ENCODE measurements around the gene FSTL5.

Gene FSTL5

DNA sequence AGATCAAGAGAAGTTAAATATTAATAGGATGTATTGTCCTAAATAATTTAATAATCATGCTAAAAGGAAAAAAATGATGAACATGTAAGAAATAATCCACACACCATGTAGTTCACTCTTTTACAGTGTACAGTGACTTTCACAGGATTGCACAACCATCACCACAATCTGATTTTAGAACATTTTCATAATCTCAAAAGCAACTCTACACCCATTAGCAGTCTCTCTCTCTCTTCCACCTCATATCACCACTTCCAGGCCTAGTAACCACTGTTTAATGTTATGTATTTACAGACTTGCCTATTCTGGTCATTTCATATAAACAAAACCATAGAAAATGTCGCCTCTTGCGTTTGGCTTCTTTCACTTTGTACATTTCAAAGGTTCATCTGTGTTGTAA is 153.4 kb downstream of the FSTL5 start:
- no peaks in the 10 kb centered on the region for H3K27me3 ChIP-seq (ENCODE audit: insufficient read depth, low read length, poor library complexity)
- no peaks in the 10 kb centered on the region for H3K36me3 ChIP-seq (ENCODE audit: insufficient read depth, low read length)
- TF ChIP-seq, protein P1, sequence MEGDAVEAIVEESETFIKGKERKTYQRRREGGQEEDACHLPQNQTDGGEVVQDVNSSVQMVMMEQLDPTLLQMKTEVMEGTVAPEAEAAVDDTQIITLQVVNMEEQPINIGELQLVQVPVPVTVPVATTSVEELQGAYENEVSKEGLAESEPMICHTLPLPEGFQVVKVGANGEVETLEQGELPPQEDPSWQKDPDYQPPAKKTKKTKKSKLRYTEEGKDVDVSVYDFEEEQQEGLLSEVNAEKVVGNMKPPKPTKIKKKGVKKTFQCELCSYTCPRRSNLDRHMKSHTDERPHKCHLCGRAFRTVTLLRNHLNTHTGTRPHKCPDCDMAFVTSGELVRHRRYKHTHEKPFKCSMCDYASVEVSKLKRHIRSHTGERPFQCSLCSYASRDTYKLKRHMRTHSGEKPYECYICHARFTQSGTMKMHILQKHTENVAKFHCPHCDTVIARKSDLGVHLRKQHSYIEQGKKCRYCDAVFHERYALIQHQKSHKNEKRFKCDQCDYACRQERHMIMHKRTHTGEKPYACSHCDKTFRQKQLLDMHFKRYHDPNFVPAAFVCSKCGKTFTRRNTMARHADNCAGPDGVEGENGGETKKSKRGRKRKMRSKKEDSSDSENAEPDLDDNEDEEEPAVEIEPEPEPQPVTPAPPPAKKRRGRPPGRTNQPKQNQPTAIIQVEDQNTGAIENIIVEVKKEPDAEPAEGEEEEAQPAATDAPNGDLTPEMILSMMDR (IDR thresholded peaks at IDR 0.05; ENCODE audit: borderline replicate concordance, extremely low read depth, low read length, poor library complexity, severe bottlenecking), result no peak
- no peak for TF ChIP-seq EZH2 (IDR thresholded peaks at IDR 0.05; ENCODE audit: borderline replicate concordance, low read depth, low read length, severe bottlenecking)
- no peaks in the 10 kb centered on the region for H4K20me1 ChIP-seq (ENCODE audit: insufficient read depth, low read length)
- no peak overlapping the region for H3K4me2 ChIP-seq (ENCODE audit: insufficient read depth, low read length)
- H3K27ac ChIP-seq (ENCODE audit: low read length), result no peak overlapping the region
- H3K79me2 ChIP-seq (ENCODE audit: insufficient read depth, low read length), result no peaks in the 10 kb centered on the region
- DNase-seq (no peak), ATAC-seq (ENCODE audit: insufficient read depth, low read depth) (no peak)
- no peak overlapping the region for H3K4me3 ChIP-seq (ENCODE audit: low read depth in 1 of 2, low read length in 2 of 2)
- H3K9me3 ChIP-seq (ENCODE audit: insufficient read depth, low read length, severe bottlenecking), result no peaks in the 10 kb centered on the region
- H3K4me1 ChIP-seq (ENCODE audit: insufficient read depth, low read length), result no peaks in the 10 kb centered on the region
- no peak overlapping the region for H3K9ac ChIP-seq (ENCODE audit: low read depth, low read length)
- H2AFZ ChIP-seq (ENCODE audit: low read depth, low read length), result no peak overlapping the region

DNA sequence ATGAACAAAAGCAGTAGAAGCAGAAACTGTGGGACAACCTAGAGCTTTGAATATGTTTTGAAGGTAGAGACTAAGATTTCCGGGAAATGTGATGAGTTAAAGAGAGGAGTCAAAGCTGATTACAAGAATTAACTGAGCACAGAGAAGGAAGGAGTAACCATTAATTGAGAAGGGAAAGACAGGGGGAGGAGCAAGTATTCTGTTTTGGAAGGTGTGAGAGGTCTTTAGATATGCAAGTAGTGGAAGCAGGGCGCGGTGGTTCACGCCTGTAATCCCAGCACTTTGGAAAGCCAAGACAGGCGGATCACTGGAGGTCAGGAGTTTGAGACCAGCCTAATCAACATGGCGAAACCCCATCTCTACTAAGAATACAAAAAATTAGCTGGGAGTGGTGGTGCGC is 171.5 kb downstream of the FSTL5 start:
- H3K9me3 ChIP-seq (ENCODE audit: insufficient read depth, low read length, severe bottlenecking), result no peaks in the 10 kb centered on the region
- no peak overlapping the region for H3K27ac ChIP-seq (ENCODE audit: low read length)
- H3K36me3 ChIP-seq (ENCODE audit: insufficient read depth, low read length), result no peaks in the 10 kb centered on the region
- TF ChIP-seq, protein P1 (IDR thresholded peaks at IDR 0.05; ENCODE audit: borderline replicate concordance, extremely low read depth, low read length, poor library complexity, severe bottlenecking), result no peak
- TF ChIP-seq EZH2 (IDR thresholded peaks at IDR 0.05; ENCODE audit: borderline replicate concordance, low read depth, low read length, severe bottlenecking), result no peak
- no peaks in the 10 kb centered on the region for H3K27me3 ChIP-seq (ENCODE audit: insufficient read depth, low read length, poor library complexity)
- ATAC-seq (ENCODE audit: insufficient read depth, low read depth) (no peak), DNase-seq (no peak)
- H4K20me1 ChIP-seq (ENCODE audit: insufficient read depth, low read length), result no peaks in the 10 kb centered on the region
- H3K4me1 ChIP-seq (ENCODE audit: insufficient read depth, low read length), result no peaks in the 10 kb centered on the region
- H3K4me3 ChIP-seq (ENCODE audit: low read depth in 1 of 2, low read length in 2 of 2), result no peak overlapping the region
- no peak overlapping the region for H3K4me2 ChIP-seq (ENCODE audit: insufficient read depth, low read length)
- H3K79me2 ChIP-seq (ENCODE audit: insufficient read depth, low read length), result no peaks in the 10 kb centered on the region
- H2AFZ ChIP-seq (ENCODE audit: low read depth, low read length), result no peak overlapping the region
- no peak overlapping the region for H3K9ac ChIP-seq (ENCODE audit: low read depth, low read length)

DNA sequence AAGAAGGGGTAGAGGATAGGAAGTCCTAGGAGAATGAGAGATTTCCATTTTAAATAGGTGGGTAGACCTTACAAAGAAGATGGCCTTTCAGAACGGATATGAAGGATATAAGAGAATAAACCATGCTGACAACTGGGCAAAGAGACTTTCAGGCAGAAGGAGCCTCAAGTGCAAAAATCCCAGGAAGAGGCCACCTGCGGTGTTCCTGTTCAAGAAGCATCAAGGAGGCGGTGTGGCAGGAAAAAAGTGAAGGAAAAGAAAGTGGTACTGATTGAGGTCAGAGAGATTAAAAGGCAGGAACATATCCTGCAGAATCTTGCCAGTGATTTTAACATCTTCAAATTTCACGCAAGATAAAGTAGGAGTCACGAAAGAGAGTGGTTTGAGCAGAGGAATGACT is 172.0 kb downstream of the FSTL5 start:
- Histone ChIP-seq H3K9ac (ENCODE audit: low read depth, low read length) (no peak overlapping the region), H3K27ac (ENCODE audit: low read length) (no peak overlapping the region), H3K36me3 (ENCODE audit: insufficient read depth, low read length) (no peaks in the 10 kb centered on the region), H3K9me3 (ENCODE audit: insufficient read depth, low read length, severe bottlenecking) (no peaks in the 10 kb centered on the region), H2AFZ (ENCODE audit: low read depth, low read length) (no peak overlapping the region), H3K4me3 (ENCODE audit: low read depth in 1 of 2, low read length in 2 of 2) (no peak overlapping the region), H4K20me1 (ENCODE audit: insufficient read depth, low read length) (no peaks in the 10 kb centered on the region), H3K79me2 (ENCODE audit: insufficient read depth, low read length) (no peaks in the 10 kb centered on the region), H3K27me3 (ENCODE audit: insufficient read depth, low read length, poor library complexity) (no peaks in the 10 kb centered on the region), H3K4me1 (ENCODE audit: insufficient read depth, low read length) (no peaks in the 10 kb centered on the region), H3K4me2 (ENCODE audit: insufficient read depth, low read length) (no peak overlapping the region)
- TF ChIP-seq EZH2 (IDR thresholded peaks at IDR 0.05; ENCODE audit: borderline replicate concordance, low read depth, low read length, severe bottlenecking), result no peak
- TF ChIP-seq, protein P1 (IDR thresholded peaks at IDR 0.05; ENCODE audit: borderline replicate concordance, extremely low read depth, low read length, poor library complexity, severe bottlenecking), result no peak
- ATAC-seq (ENCODE audit: insufficient read depth, low read depth), result no peak
- no peak for DNase-seq

DNA sequence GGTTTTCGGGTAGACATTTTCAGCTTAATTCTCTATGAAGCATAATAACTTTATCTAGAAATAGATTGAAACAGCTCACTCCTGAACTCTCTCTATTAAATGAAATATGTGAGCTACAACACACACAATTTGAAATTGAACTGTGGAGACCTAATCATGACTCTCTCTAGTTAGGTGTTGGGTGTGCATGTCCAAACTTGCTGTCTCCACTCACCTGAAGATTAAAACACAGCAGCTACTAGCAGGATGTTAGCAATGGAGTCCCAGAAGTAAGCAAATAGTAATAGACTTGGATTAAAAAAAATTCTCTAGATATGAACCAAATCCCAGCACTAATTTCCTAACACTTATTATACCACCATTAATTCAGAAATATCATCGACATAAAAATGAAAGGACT is 173.1 kb downstream of the FSTL5 start:
- H3K4me2 ChIP-seq (ENCODE audit: insufficient read depth, low read length), result no peak overlapping the region
- no peak overlapping the region for H3K4me3 ChIP-seq (ENCODE audit: low read depth in 1 of 2, low read length in 2 of 2)
- DNase-seq (no peak), ATAC-seq (ENCODE audit: insufficient read depth, low read depth) (no peak)
- no peaks in the 10 kb centered on the region for H3K4me1 ChIP-seq (ENCODE audit: insufficient read depth, low read length)
- H3K9ac ChIP-seq (ENCODE audit: low read depth, low read length), result no peak overlapping the region
- H3K27me3 ChIP-seq (ENCODE audit: insufficient read depth, low read length, poor library complexity), result no peaks in the 10 kb centered on the region
- H3K79me2 ChIP-seq (ENCODE audit: insufficient read depth, low read length), result no peaks in the 10 kb centered on the region
- TF ChIP-seq EZH2 (IDR thresholded peaks at IDR 0.05; ENCODE audit: borderline replicate concordance, low read depth, low read length, severe bottlenecking), result no peak
- TF ChIP-seq, protein P1 (IDR thresholded peaks at IDR 0.05; ENCODE audit: borderline replicate concordance, extremely low read depth, low read length, poor library complexity, severe bottlenecking), result no peak
- H3K36me3 ChIP-seq (ENCODE audit: insufficient read depth, low read length), result no peaks in the 10 kb centered on the region
- no peaks in the 10 kb centered on the region for H4K20me1 ChIP-seq (ENCODE audit: insufficient read depth, low read length)
- no peaks in the 10 kb centered on the region for H3K9me3 ChIP-seq (ENCODE audit: insufficient read depth, low read length, severe bottlenecking)
- H3K27ac ChIP-seq (ENCODE audit: low read length), result no peak overlapping the region
- H2AFZ ChIP-seq (ENCODE audit: low read depth, low read length), result no peak overlapping the region

Measured in DND-41 (cell line).